ENCODE data around the gene ST7. TPM values are rescaled to one million over a fixed set of nuclear protein-coding genes. Genes with fewer than 3 reads are reported as not detected.
"Not testable (repeated sequence)": the region's sequence is repeated elsewhere in the genome, so short reads cannot be mapped to it uniquely, and the experiment has no call there.

Gene ST7
- total RNA-seq, 1 experiment from 2014 or later: 22.6 TPM

- in situ Hi-C loops (cut with HindIII; ENCODE audit: low pct_unique_long_range_greater_than_20kb, low sequenced_read_pairs): no loop called here
- no peak for DNase-seq (ENCODE audit: low read depth)
These were observed 290.1 kb downstream of the ST7 start for GRCh38 chr7:117243390-117243789.

GRCh38 chr7:117245703-117246102, 292.4 kb downstream of the ST7 start:
- DNase-seq (ENCODE audit: low read depth); in situ Hi-C loops (cut with HindIII; ENCODE audit: low pct_unique_long_range_greater_than_20kb, low sequenced_read_pairs): not testable (repeated sequence)

DNA sequence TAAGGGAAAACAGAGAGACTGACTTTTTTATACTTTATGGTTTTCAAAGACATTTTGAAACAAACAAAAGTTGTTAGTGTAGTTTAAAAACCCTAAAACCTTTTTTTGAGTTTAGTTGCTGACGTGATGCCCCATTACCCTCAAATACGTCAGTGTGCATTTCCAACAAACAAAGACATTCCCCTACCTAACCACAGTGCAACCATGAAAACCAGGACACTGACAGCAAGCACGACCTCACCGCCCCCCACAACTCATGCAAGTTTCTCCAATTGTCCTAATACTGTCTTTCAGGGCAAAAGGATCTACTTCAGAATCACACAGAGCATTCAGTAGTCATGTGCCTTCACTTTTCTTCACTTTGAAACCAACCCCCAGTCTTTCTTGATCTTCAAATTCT, 294.5 kb downstream of the ST7 start:
- in situ Hi-C loops (cut with HindIII; ENCODE audit: low pct_unique_long_range_greater_than_20kb, low sequenced_read_pairs): no loop called here
- DNase-seq (ENCODE audit: low read depth): no peak

- no peak for DNase-seq (ENCODE audit: low read depth)
- in situ Hi-C loops (cut with HindIII; ENCODE audit: low pct_unique_long_range_greater_than_20kb, low sequenced_read_pairs): no loop called here
These were observed 295.5 kb downstream of the ST7 start for GRCh38 chr7:117248829-117249228.

GRCh38 chr7:117249696-117250095, 296.4 kb downstream of the ST7 start:
- in situ Hi-C loops (cut with HindIII; ENCODE audit: low pct_unique_long_range_greater_than_20kb, low sequenced_read_pairs): no loop called here
- no peak for DNase-seq (ENCODE audit: low read depth)

GRCh38 chr7:117250245-117250644, 296.9 kb downstream of the ST7 start:
- in situ Hi-C loops (cut with HindIII; ENCODE audit: low pct_unique_long_range_greater_than_20kb, low sequenced_read_pairs): no loop called here
- no peak for DNase-seq (ENCODE audit: low read depth)

GRCh38 chr7:117250801-117251200, 297.5 kb downstream of the ST7 start:
- DNase-seq (ENCODE audit: low read depth): no peak
- in situ Hi-C loops (cut with HindIII; ENCODE audit: low pct_unique_long_range_greater_than_20kb, low sequenced_read_pairs): no loop called here

DNA sequence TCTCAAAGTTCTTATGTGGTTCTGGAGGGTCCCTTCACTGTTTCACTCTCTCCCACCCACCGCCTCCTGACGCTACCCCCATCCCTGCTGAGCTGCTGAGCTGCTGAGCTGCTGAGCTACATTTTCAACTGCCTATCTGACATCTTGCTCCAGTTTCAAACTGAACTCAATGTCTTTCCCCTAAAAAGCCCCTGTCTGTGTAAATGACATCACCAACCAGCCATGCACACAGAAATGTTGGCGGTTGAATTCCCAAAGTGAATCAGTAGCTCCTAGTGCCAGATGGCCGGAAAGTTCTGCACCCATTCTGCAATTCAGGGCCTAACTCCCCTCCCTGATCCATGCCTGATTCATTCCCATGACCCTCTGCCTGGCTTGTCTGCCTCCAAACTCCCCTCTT, 298.4 kb downstream of the ST7 start:
- in situ Hi-C loops (cut with HindIII; ENCODE audit: low pct_unique_long_range_greater_than_20kb, low sequenced_read_pairs): no loop called here
- DNase-seq (ENCODE audit: low read depth): no peak

GRCh38 chr7:117259615-117260014, 306.3 kb downstream of the ST7 start:
- in situ Hi-C loops (cut with HindIII; ENCODE audit: low pct_unique_long_range_greater_than_20kb, low sequenced_read_pairs): no loop called here
- DNase-seq (ENCODE audit: low read depth): no peak

GRCh38 chr7:117262546-117262945, 309.2 kb downstream of the ST7 start:
- no peak for DNase-seq (ENCODE audit: low read depth)
- in situ Hi-C loops (cut with HindIII; ENCODE audit: low pct_unique_long_range_greater_than_20kb, low sequenced_read_pairs): no loop called here

DNA sequence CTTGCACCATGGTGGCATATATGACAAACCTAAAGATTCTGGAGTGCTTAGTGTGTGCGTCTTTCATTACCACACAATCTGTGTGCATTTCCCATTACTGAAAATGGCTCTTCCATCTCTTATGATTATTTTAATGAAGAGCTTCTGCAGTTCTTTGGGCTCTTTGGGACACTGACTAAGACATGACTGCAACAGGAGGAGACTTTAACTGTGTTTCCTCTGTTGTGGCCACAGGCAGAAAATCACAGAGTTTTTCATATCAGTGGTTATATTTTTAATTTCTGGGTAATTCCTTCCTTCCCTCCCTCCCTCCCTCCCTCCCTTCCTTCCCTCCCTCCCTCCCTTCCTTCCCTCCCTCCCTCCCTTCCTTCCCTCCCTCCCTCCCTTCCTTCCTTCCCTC, 311.4 kb downstream of the ST7 start:
- DNase-seq (ENCODE audit: low read depth): no peak
- in situ Hi-C loops (cut with HindIII; ENCODE audit: low pct_unique_long_range_greater_than_20kb, low sequenced_read_pairs): no loop called here

DNA sequence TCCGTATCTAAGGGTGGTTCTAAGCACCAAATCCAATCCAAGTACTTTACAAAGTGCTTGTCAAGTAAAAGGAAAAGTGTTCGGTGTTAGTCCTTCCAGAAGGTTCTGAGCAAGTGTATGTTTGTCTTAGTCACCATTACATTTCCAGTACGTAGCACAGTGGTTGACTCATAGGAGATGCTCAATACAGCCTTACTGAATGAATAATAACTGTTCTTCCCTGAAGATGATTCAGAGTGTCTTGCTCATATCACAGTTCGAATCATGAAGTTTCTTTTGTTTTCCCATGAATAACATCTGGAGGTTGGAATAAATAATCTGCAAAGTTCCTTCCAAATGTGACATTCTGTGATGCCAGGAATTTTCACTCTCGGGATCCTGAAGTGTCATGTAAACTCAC, 316.1 kb downstream of the ST7 start:
- DNase-seq (ENCODE audit: low read depth): peak; percentile 55
- in situ Hi-C loops (cut with HindIII; ENCODE audit: low pct_unique_long_range_greater_than_20kb, low sequenced_read_pairs): no loop called here

DNA sequence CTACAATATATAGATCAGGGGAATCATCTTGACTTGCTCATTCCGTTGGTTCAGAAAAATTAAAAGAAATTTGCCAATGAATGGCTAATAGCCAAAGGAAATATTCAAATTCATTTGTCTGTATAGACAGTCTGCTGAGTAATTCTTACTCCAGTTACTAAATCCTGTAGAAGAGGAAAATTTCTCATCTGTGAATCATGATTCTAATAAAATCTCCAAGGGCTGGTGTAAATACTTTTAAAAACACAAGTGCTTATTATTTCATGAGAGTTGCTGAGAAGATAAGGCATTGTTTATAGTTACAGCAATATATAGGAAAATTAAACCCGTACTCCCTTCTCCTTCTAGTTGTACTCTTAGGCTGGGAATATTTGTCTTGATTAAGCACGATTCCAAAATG, 316.6 kb downstream of the ST7 start:
- in situ Hi-C loops (cut with HindIII; ENCODE audit: low pct_unique_long_range_greater_than_20kb, low sequenced_read_pairs): no loop called here

GRCh38 chr7:117270371-117270770, 317.1 kb downstream of the ST7 start:
- no peak for DNase-seq (ENCODE audit: low read depth)
- in situ Hi-C loops (cut with HindIII; ENCODE audit: low pct_unique_long_range_greater_than_20kb, low sequenced_read_pairs): no loop called here

More for the DNA sequence above, 316.6 kb downstream of the ST7 start:
- peak; percentile 8 for DNase-seq (ENCODE audit: low read depth)

- in situ Hi-C loops (cut with HindIII; ENCODE audit: low pct_unique_long_range_greater_than_20kb, low sequenced_read_pairs): no loop called here
- DNase-seq (ENCODE audit: low read depth): no peak
These were observed 318.3 kb downstream of the ST7 start for GRCh38 chr7:117271566-117271965.

GRCh38 chr7:117272017-117272759, 318.9 kb downstream of the ST7 start:
- no peak for DNase-seq (ENCODE audit: low read depth)
- in situ Hi-C loops (cut with HindIII; ENCODE audit: low pct_unique_long_range_greater_than_20kb, low sequenced_read_pairs): no loop called here

GRCh38 chr7:117273325-117273724, 320.0 kb downstream of the ST7 start:
- no peak for DNase-seq (ENCODE audit: low read depth)
- in situ Hi-C loops (cut with HindIII; ENCODE audit: low pct_unique_long_range_greater_than_20kb, low sequenced_read_pairs): no loop called here

DNA sequence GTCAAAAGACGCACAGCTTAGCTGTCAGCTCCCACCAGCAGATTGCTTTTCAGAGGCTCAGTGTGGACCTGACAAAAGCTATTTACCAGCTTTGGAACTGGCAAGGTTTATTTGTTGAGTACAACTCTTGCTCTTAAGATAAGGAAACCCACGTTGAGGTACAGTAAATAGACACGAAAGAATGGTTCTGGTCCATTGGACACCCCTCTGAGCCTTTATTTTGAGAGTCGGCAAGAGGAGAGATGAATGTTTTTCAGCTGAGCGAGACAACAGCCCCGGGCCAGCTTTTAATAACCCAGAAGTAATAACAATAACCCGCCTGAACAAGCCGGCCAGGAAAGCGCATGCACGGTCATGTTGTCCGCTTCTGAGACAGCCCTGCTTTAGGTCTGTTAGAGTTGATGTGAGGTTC, 320.5 kb downstream of the ST7 start:
- DNase-seq (ENCODE audit: low read depth): no peak
- in situ Hi-C loops (cut with HindIII; ENCODE audit: low pct_unique_long_range_greater_than_20kb, low sequenced_read_pairs): no loop called here

DNA sequence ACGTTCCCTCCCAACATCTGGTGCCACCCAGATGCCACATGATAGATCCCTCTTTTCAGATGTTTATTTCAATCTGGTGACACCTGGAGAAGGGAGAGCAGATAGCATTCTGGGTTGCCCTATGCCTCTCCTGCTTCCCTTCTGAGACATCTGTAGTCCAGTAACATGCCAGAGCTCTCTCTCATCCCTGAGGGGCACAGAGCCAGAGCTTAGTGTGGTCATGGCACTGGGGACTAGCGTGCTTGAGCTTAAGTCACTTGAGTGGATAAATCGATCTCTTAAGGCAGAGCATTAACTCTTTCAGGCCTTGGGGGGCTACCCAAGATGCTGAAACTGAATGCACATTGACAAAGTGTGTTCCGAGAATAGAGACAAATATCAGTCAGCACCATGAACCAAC, 321.6 kb downstream of the ST7 start:
- DNase-seq (ENCODE audit: low read depth): no peak
- in situ Hi-C loops (cut with HindIII; ENCODE audit: low pct_unique_long_range_greater_than_20kb, low sequenced_read_pairs): no loop called here

GRCh38 chr7:117277576-117277975, 324.3 kb downstream of the ST7 start:
- in situ Hi-C loops (cut with HindIII; ENCODE audit: low pct_unique_long_range_greater_than_20kb, low sequenced_read_pairs): no loop called here
- DNase-seq (ENCODE audit: low read depth): no peak
